ENCODE data around the gene CEMIP. TPM values are rescaled to one million over a fixed set of nuclear protein-coding genes. Genes with fewer than 3 reads are reported as not detected.

CEMIP gene
- total RNA-seq, 2 experiments from 2014 or later: not detected

DNA sequence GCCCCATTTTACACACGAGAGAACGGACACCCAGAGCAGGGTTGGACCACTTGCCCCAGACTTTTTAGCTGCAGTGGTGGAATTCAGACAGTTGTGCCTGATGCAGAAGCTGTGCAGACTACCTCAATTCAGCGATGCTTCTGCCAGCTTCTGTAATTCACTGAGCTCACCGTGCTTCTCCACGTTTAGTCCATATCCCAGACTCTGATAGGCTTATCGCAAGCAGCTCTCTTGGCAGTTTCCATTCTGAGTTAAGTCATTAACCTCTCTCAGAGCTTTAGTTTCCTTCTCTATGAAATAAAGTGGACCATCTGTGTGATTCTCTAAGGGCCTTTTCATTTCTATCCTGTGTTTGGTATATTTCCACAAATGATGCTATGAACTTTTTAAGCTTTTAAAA is 47.0 kb upstream of the CEMIP start:
- H3K4me1 ChIP-seq (ENCODE audit: insufficient read depth, low read length, poor library complexity, severe bottlenecking): no peaks in the 10 kb centered on the region
- no peaks in the 10 kb centered on the region for H3K79me2 ChIP-seq (ENCODE audit: insufficient read depth, low read depth, low read length)
- no peak for DNase-seq (ENCODE audit: low spot score)
- H4K20me1 ChIP-seq (ENCODE audit: insufficient read depth, low read length): no peaks in the 10 kb centered on the region
- no TSS peak for BruUV-seq (replicated peaks)
- ChIA-PET POLR2A (no interaction called here), CTCF (ENCODE audit: unreplicated experiment) (no interaction called here)
- H3K4me3 ChIP-seq (ENCODE audit: low read depth, low read length, poor library complexity, severe bottlenecking): no peak overlapping the region
- H3K27ac ChIP-seq (ENCODE audit: low read depth, low read length, poor library complexity, severe bottlenecking): no peak overlapping the region
- H3K4me2 ChIP-seq (ENCODE audit: low read length): no peak overlapping the region
- H3K9me2 ChIP-seq (ENCODE audit: insufficient read depth, low read length): no peaks in the 10 kb centered on the region
- TF ChIP-seq, protein P1, sequence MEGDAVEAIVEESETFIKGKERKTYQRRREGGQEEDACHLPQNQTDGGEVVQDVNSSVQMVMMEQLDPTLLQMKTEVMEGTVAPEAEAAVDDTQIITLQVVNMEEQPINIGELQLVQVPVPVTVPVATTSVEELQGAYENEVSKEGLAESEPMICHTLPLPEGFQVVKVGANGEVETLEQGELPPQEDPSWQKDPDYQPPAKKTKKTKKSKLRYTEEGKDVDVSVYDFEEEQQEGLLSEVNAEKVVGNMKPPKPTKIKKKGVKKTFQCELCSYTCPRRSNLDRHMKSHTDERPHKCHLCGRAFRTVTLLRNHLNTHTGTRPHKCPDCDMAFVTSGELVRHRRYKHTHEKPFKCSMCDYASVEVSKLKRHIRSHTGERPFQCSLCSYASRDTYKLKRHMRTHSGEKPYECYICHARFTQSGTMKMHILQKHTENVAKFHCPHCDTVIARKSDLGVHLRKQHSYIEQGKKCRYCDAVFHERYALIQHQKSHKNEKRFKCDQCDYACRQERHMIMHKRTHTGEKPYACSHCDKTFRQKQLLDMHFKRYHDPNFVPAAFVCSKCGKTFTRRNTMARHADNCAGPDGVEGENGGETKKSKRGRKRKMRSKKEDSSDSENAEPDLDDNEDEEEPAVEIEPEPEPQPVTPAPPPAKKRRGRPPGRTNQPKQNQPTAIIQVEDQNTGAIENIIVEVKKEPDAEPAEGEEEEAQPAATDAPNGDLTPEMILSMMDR (conservative IDR thresholded peaks at IDR 0.05; ENCODE audit: low read length): no peak
- no peak for TF ChIP-seq EZH2phosphoT487 (IDR thresholded peaks at IDR 0.05; ENCODE audit: borderline replicate concordance, low read depth, low read length)
- H3K36me3 ChIP-seq (ENCODE audit: insufficient read depth, low read length): no peaks in the 10 kb centered on the region
- no peaks in the 10 kb centered on the region for H3K9me3 ChIP-seq (ENCODE audit: low read length)
- H2AFZ ChIP-seq (ENCODE audit: low read length): no peak overlapping the region
- intact Hi-C loops (cut with micrococcal nuclease; ENCODE audit: unreplicated experiment): no loop called here

DNA sequence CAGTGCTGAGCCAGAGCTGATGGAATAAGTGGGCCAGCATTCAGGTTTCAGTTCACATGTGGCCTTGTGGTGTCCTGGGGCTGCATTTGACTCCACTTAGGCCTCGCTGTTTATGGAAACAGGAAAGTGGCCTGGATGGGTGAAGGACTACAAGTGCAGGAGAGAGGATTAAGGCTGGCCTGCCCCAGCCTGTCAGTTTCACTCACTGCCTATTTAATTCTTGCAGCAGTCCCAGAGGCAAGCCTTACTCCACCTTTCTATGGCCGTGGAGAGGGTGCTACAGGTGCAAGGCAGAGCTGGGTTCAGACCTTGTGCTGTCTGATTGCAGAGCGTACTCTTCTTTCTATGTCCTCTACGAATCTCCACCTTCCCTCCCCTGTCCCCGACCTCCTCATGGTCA is 46.4 kb upstream of the CEMIP start:
- Histone ChIP-seq H3K9me3 (ENCODE audit: low read length) (no peaks in the 10 kb centered on the region), H3K27ac (ENCODE audit: low read depth, low read length, poor library complexity, severe bottlenecking) (no peak overlapping the region), H3K79me2 (ENCODE audit: insufficient read depth, low read depth, low read length) (no peaks in the 10 kb centered on the region), H3K9me2 (ENCODE audit: insufficient read depth, low read length) (no peaks in the 10 kb centered on the region), H3K4me3 (ENCODE audit: low read depth, low read length, poor library complexity, severe bottlenecking) (no peak overlapping the region), H3K36me3 (ENCODE audit: insufficient read depth, low read length) (no peaks in the 10 kb centered on the region), H3K4me1 (ENCODE audit: insufficient read depth, low read length, poor library complexity, severe bottlenecking) (no peaks in the 10 kb centered on the region), H4K20me1 (ENCODE audit: insufficient read depth, low read length) (no peaks in the 10 kb centered on the region), H3K4me2 (ENCODE audit: low read length) (no peak overlapping the region), H2AFZ (ENCODE audit: low read length) (no peak overlapping the region)
- no peak for DNase-seq (ENCODE audit: low spot score)
- TF ChIP-seq EZH2phosphoT487 (IDR thresholded peaks at IDR 0.05; ENCODE audit: borderline replicate concordance, low read depth, low read length): no peak
- TF ChIP-seq, protein P1 (conservative IDR thresholded peaks at IDR 0.05; ENCODE audit: low read length): no peak
- POLR2A ChIA-PET: no interaction called here
- intact Hi-C loops (cut with micrococcal nuclease; ENCODE audit: unreplicated experiment): no loop called here
- CTCF ChIA-PET (ENCODE audit: unreplicated experiment): no interaction called here
- BruUV-seq (replicated peaks): no TSS peak

DNA sequence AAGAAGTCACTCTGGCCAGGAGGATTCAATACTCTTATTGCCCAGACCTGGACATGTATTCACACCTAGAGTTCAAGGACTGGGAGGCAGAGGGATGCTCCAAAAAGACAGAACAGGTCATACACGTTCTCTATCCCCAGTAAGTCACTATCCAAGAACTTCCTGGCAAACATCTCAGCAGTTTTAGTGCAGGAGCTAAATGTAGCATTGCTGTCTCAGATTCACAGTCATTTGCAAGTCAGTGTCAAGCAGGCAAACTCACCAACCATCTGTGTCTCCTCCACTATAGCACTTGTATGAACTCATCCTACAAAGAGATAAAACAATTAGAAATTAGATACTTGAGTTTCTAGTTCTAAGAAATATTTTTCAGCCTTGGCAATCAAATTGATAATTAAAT is 45.7 kb upstream of the CEMIP start:
- Histone ChIP-seq H3K79me2 (ENCODE audit: insufficient read depth, low read depth, low read length) (no peaks in the 10 kb centered on the region), H3K36me3 (ENCODE audit: insufficient read depth, low read length) (no peaks in the 10 kb centered on the region), H3K27ac (ENCODE audit: low read depth, low read length, poor library complexity, severe bottlenecking) (no peak overlapping the region), H3K9me3 (ENCODE audit: low read length) (no peaks in the 10 kb centered on the region), H4K20me1 (ENCODE audit: insufficient read depth, low read length) (no peaks in the 10 kb centered on the region), H3K4me3 (ENCODE audit: low read depth, low read length, poor library complexity, severe bottlenecking) (no peak overlapping the region), H3K9me2 (ENCODE audit: insufficient read depth, low read length) (no peaks in the 10 kb centered on the region), H3K4me2 (ENCODE audit: low read length) (no peak overlapping the region), H2AFZ (ENCODE audit: low read length) (no peak overlapping the region), H3K4me1 (ENCODE audit: insufficient read depth, low read length, poor library complexity, severe bottlenecking) (no peaks in the 10 kb centered on the region)
- DNase-seq (ENCODE audit: low spot score): no peak
- TF ChIP-seq, protein P1 (conservative IDR thresholded peaks at IDR 0.05; ENCODE audit: low read length): no peak
- no peak for TF ChIP-seq EZH2phosphoT487 (IDR thresholded peaks at IDR 0.05; ENCODE audit: borderline replicate concordance, low read depth, low read length)
- CTCF ChIA-PET (ENCODE audit: unreplicated experiment): no interaction called here
- BruUV-seq (replicated peaks): no TSS peak
- intact Hi-C loops (cut with micrococcal nuclease; ENCODE audit: unreplicated experiment): no loop called here
- POLR2A ChIA-PET: interaction anchor here (0.5 kb wide), 1 partner anchor 215 kb away, joined by 3 read pairs; no protein-coding TSS in a partner anchor

All from OCI-LY7 (cell line).